ENCODE data around the gene MALRD1. TPM values are rescaled to one million over a fixed set of nuclear protein-coding genes. Genes with fewer than 3 reads are reported as not detected.

Gene MALRD1
- total and polyA plus RNA-seq, 10 donors, result 0.06 to 1.6 (median 0.43) TPM

DNA sequence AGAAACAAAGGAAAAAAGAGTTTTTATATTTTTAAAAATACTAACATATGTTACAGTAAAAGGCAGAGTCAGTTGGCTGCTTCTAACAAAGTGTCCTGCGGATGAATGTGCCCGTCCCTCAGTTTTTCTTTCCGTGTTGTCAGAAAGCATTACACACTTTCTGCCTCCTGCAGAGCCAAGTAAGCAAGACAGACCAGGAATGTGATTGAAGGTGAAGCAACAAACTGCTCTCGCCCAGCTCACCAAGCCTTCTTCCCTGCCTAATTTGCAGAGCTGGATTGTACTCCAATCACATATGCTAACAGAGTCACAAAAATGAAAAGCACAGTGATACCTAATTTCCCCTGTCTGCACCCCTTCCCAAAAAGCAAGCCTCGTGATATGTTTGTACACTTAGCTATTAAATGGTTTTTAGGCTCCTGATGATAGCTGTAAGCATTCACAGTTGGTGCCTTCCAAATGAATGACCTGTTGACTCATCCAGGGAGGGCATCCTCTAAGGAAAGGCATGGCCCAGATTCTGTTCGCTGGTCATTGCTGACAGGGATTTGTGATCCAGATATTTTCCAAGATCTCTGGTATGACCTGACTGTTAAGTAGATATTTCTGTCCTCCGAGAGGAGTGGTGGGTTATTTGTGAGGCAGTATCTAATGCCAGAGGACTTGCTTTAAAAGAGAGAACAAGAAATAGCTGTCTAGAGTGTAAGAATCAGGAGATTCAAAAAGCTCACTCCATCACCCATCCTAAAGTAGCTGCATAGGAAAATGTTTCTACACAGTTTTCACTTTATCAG is 580.4 kb downstream of the MALRD1 start:
- Histone ChIP-seq H3K27ac (peak overlapping the region in 4 of 8 donors; percentile 10 to 50 (median 46)), H3K4me1 (peaks cover 0 to 6% (median 0%) of the 10 kb centered on the region in 6 donors), H3K4me3 (no peak overlapping the region), H3K9me3 (no peaks in the 10 kb centered on the region), H3K27me3 (replicated peaks in 1 of 7) (no peaks in the 10 kb centered on the region), H3K36me3 (no peaks in the 10 kb centered on the region)
- DNase-seq, result no peak
- 74 to 88% (median 81%) methylated on average over 7 of the region's 7 CpGs for WGBS, 5 donors
- intact Hi-C loops (cut with DNase I; ENCODE audit: low total_unique reads), result no loop called here
- TF ChIP-seq CTCF (IDR thresholded peaks at IDR 0.05 in 8 of 11, conservative IDR thresholded peaks at IDR 0.05 in 3 of 11) (no peak), POLR2A (IDR thresholded peaks at IDR 0.05) (no peak), POLR2AphosphoS5 (IDR thresholded peaks at IDR 0.05) (no peak)

GRCh38 chr10:19629567-19629966 is 581.0 kb downstream of the MALRD1 start:
- H3K27ac ChIP-seq, result peak overlapping the region in 5 of 8 donors; percentile 10 to 50 (median 43)
- no peaks in the 10 kb centered on the region for H3K36me3 ChIP-seq
- TF ChIP-seq CTCF (IDR thresholded peaks at IDR 0.05 in 8 of 11, conservative IDR thresholded peaks at IDR 0.05 in 3 of 11) (peak in 2 of 11 experiments; percentile 12 to 16), POLR2A (IDR thresholded peaks at IDR 0.05) (no peak), POLR2AphosphoS5 (IDR thresholded peaks at IDR 0.05) (peak in 1 of 3 donors; percentile 16)
- intact Hi-C loops (cut with DNase I; ENCODE audit: low total_unique reads), result no loop called here
- H3K27me3 ChIP-seq (replicated peaks in 1 of 7), result no peaks in the 10 kb centered on the region
- H3K4me3 ChIP-seq, result no peak overlapping the region
- no peaks in the 10 kb centered on the region for H3K9me3 ChIP-seq
- peaks cover 0 to 6% (median 0%) of the 10 kb centered on the region in 6 donors for H3K4me1 ChIP-seq
- 34 to 66% (median 40%) methylated on average over 6 of the region's 6 CpGs for WGBS, 5 donors
- DNase-seq, result peak; percentile 69

- no peak overlapping the region for H3K4me3 ChIP-seq
- H3K36me3 ChIP-seq, result no peaks in the 10 kb centered on the region
- H3K27ac ChIP-seq, result no peak overlapping the region
- intact Hi-C loops (cut with DNase I; ENCODE audit: low total_unique reads), result no loop called here
- H3K27me3 ChIP-seq (replicated peaks in 1 of 7), result no peaks in the 10 kb centered on the region
- H3K9me3 ChIP-seq, result no peaks in the 10 kb centered on the region
- no peak for DNase-seq
- peaks cover 0 to 13% (median 0%) of the 10 kb centered on the region in 6 donors for H3K4me1 ChIP-seq
- WGBS, 5 donors, result 80 to 95% (median 89%) methylated on average over 5 of the region's 5 CpGs
- TF ChIP-seq CTCF (IDR thresholded peaks at IDR 0.05 in 8 of 11, conservative IDR thresholded peaks at IDR 0.05 in 3 of 11) (no peak), POLR2A (IDR thresholded peaks at IDR 0.05) (no peak), POLR2AphosphoS5 (IDR thresholded peaks at IDR 0.05) (no peak)
Measured at GRCh38 chr10:19634163-19634562, 585.6 kb downstream of the MALRD1 start.

GRCh38 chr10:19638182-19638895 is 589.7 kb downstream of the MALRD1 start:
- no peak for DNase-seq
- 0 to 11% (median 4%) methylated on average over 1 of the region's 1 CpG for WGBS, 5 donors
- H3K27ac ChIP-seq, result peak overlapping the region in 7 of 8 donors; percentile 44 to 80 (median 69)
- H3K4me1 ChIP-seq, result peaks cover 0 to 10% (median 0%) of the 10 kb centered on the region in 6 donors
- peak overlapping the region in 5 of 8 donors; percentile 14 to 53 (median 21) for H3K4me3 ChIP-seq
- H3K36me3 ChIP-seq, result no peaks in the 10 kb centered on the region
- intact Hi-C loops (cut with DNase I; ENCODE audit: low total_unique reads), result no loop called here
- no peaks in the 10 kb centered on the region for H3K27me3 ChIP-seq (replicated peaks in 1 of 7)
- TF ChIP-seq CTCF (IDR thresholded peaks at IDR 0.05 in 8 of 11, conservative IDR thresholded peaks at IDR 0.05 in 3 of 11) (no peak), POLR2AphosphoS5 (IDR thresholded peaks at IDR 0.05) (peak in 1 of 3 donors; percentile 61)
- H3K9me3 ChIP-seq, result no peaks in the 10 kb centered on the region
